GM21390 (cell line): ENCODE data around the gene TMEM150B.
"Not testable (repeated sequence)": the region's sequence is repeated elsewhere in the genome, so short reads cannot be mapped to it uniquely, and the experiment has no call there.

Experiments used
- ATAC-seq: cut with Tn5 transposase; IDR thresholded peaks from one replicate; pipeline ENCODE4 v1.9.1; 2021; ENCODE audit not compliant: unreplicated experiment

The TMEM150B gene

GRCh38 chr19:55339889-55340783 is 15.0 kb upstream of the TMEM150B start:
- no peak for ATAC-seq

GRCh38 chr19:55339105-55339888 is 14.2 kb upstream of the TMEM150B start, which contains the start of gene KMT5C:
TSS of gene KMT5C (plus strand) at chr19:55339876. CDS start at chr19:55341937, 2,061 bp downstream.
- ATAC-seq: peak; percentile 74

- no peak for ATAC-seq
Measured at GRCh38 chr19:55336101-55336500, 11.0 kb upstream of the TMEM150B start.

- ATAC-seq: no peak
Measured at GRCh38 chr19:55333870-55334269, 8.7 kb upstream of the TMEM150B start.

GRCh38 chr19:55329791-55330190 is 4.7 kb upstream of the TMEM150B start:
- ATAC-seq: not testable (repeated sequence)

GRCh38 chr19:55328774-55329318 is 3.7 kb upstream of the TMEM150B start:
- ATAC-seq: not testable (repeated sequence)

GRCh38 chr19:55324662-55325061 is 479 bp downstream of the TMEM150B start:
- ATAC-seq: no peak

DNA sequence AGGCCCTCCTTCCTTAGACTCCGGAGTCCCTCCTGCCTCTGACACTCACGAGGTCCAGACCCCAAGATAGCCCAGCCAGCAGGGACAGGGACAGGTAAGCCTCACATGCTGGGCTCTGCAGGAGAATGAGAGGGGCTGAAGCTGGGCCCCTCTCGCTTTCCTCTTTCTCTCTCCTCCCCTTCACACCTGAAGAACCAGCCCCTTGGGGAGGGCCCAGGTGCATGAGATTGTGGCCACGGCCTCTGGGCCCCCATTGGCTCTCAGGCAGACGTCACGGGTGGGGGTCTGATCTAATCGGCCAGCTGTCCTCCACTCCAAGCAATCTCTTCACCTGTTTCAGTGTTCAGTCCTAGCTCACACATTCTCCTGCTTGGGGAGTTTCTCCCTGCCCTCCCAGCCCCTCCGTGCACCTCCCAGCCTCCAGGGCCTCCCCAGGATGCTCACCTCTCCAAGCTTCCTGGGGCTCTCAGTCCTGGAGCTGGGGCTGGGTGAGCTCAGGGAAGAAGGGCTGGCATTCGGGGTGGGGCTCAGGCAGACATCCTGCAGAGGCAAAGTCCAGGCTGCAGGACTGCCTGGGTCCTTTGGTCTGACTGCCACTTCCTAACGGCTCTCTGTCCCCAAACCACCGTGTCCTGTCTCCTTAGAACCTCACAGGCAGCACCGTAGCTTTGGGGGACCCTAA is 2.8 kb downstream of the TMEM150B start:
- ATAC-seq: no peak

DNA sequence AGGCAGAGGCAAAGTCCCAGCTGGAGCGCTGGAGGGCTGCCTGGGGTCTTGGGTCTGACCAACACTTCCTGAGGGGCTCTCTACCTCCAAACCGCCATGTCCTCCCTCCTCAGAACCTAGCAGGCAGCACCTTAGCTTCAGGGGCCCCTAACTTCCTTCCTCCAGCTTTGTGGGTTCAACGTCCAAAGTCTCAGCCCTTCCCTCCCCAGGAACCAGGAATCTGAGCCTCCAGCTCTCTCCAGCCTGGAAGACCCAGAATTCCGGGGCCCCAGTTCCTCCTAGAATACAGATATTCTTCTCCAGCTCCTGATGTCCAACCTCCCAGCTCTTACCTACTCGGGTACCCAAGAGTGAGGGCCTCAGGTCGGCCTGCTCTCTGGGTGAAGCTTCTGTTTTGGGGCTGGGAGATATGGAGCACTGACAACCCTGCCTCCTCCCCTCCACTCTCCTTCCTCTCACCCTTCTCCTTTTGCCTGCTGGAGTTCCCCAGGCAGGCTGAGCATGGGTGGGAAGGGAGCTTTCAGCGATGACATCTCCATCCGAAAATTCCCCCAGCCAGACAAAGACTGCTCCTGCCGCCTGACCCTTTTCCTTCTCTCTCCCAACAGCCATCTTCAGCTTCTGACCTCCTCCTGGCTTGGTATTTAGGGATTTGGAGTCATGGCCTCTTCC is 3.5 kb downstream of the TMEM150B start:
- ATAC-seq: no peak

DNA sequence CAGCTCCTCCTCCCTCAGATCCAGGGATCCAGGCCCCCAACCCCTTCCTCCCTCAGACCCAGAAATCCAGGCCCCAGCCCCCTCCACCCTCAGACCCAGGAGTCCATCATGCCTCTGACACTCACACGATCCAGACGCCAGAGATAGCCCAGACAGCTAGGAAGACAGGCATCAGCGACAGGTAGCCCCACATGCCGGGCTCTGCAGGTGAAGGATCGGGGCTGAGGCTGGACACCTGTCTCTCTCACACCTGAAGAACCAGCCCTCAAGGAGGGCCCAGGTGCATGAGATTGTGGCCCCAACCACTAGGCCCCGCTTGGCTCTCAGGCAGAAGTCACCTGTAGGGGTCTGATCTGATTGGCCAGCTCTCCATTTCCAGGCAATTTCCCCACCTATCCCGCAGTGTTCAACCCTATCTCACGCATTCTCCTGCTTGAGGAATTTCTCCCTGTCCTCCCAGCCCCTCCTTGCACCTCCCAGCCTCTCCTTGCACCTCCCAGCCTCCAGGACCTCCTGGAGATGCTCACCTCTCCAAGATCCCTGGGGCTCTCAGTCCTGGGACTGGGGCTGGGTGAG is 4.2 kb downstream of the TMEM150B start:
- ATAC-seq: no peak

DNA sequence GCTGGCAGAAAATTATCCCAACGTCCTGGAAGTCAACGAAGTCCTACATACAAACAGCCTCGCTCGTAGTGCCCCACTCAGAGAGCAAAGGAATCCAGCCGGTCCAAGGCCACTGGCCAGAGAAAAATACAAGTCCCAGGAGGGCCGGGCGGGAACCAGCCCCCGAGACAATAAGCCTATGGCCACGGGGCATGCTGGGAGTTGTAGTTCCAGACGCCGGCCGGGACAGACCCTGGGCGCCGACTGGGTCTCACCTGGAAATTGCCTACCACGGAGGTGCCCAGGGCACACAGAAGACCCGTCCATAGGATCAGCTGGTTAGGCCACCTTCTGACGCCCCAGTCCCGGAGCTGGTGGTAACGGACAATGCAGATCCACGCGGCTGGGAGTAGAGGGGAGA is 5.4 kb downstream of the TMEM150B start:
- ATAC-seq: no peak

DNA sequence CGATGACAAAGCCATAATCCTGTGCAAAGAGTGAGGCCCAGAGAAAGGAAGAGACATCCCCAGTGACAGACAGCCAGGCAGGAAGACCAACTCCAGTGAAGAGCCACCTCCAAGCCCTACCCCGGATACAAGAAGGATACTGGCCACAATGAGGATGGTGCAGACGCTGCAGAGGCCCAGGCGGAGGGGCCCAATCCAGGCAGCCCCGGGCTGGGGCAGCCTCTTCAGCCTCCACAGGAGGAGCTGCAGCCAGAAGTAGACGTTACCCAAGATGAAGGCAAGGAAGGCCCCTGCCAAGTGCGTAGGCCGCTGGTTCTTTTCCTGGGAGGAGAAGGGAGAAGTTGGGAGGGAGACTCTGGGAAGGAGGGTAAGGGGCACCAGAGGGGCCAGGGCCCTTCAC is 8.5 kb downstream of the TMEM150B start:
- ATAC-seq: no peak

DNA sequence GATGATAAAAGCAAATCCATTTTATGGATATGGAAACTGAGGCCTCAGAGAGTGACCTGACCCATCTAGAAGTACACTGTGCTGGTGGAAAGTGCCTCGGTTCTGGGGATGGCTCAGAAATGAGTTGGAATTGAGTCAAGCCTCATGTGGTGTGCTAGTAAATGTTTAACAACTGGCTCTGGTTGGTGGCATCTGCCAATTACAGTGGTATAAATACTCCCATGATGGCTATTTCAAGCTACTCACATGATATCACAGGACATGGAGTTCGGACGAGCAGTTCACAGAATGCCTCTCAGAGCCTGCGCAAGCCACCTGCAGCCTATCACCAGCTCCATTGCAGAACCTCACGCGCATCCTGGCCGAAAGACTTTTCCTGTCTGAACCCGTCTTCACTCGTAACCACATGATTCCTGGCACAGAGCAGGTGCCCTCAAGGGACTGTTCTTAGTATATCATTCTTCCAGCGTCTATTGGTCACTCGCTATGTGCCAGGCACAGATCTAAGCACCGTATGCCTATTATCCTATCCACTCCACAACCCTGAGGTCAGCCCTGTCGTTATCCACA is 9.1 kb downstream of the TMEM150B start:
- no peak for ATAC-seq

DNA sequence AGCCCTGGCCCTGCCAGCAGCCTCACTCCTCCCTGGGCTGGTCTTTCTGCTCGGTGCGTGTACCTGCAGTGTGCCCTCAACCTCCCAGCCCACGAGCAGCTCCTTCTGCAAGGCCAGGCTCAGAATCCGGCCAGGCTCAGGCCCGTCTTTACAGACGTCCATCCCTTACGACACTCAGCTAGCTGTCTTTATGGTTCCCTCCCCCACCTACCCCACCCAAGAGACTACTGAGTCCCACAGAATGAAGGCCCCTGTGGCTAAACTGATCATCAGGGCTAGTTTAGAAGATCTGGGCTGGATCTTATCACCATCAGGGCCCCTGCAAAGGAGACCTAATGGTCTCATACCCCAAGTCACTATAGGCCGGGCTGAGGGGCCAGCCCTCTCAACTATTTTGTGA is 10.7 kb downstream of the TMEM150B start:
- no peak for ATAC-seq

DNA sequence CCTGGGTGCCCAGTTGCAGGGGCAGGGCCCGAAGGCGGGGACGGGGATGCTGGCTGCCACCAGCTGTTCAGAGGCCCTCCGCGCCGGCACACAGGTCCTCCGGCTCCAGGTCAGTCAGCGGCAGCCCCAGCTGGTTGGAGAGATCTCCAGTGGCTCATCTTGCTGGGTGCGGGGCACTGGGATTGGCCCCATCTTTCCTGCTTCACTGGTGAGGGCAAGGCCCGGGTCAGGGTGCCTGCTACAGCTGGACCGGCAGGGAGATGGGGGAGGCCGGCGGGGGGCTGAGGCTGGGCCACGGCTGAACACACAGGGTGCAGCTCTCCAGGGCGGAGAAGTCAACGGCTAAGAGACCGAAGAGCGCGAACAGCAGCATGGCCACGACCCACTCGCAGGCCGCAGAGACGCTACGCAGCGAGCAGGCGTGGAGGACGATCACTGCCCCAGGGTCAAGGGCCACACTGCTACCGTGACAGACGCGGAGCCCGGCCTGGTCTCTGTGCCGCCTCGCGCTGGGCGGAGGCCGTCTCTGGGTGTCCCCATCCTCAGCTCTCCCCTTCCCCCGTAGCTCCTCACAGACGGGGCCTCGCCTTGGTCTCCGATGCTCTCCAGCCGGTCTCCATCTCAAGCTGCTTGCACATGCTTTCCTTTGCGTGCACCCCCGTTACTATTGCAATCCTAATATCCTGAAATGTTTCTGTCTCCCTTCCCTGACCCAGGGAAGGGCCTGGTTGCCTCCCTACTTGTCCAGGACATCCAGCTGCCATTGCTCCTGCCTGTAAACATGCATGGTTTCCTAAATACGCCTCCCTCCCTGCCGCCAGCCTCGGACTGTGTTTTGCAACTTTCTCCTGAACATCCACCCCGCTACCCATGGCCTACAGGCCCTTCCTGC is 12.3 kb downstream of the TMEM150B start:
- no peak for ATAC-seq

- no peak for ATAC-seq
Measured at GRCh38 chr19:55311797-55312196, 13.3 kb downstream of the TMEM150B start.

DNA sequence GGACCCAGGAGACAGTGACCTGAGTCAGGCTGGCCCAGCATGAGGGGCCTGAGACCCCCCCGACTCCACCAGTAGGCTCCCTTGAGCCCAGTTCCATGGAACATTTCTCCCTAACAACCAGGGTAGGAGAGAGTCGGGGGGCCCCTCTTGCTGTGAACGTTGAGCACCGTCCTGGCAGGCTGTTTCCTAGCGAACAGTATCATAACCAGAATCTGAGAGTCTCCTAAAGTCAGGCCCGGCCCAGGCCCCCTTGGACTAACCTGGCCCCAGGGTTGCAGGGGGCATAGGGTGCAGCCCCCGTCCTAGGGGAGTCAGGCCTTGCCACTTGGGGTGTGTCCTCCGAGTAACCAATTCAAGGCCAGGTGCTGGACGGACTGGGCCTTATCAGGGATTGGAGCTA is 13.7 kb downstream of the TMEM150B start:
- ATAC-seq: no peak

GRCh38 chr19:55310498-55310897 is 14.6 kb downstream of the TMEM150B start:
- ATAC-seq: no peak

DNA sequence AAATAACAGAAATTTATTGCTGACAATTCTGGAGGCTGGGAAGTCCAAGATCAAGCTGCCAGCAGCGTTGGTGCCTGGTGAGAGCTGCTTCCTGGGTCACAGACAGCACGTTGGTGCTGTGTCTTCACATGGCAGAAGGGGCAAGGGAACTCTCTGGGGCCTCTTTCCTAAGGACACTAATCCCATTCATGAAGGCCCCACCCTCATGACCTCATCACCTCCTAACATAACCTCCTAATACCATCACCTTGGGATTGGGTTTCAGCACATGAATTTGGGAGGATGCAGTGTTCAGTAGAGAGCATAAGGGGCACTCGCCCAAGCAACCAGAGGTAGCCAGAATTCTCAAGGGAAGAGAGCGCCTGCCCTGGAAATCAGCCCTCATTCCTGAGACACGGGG is 15.7 kb downstream of the TMEM150B start:
- ATAC-seq: no peak
